Panc1 (cell line): ENCODE data around the gene GJC2.

Experiments used
- CTCF ChIP-seq: fragments of 450-650 bp; IDR thresholded peaks from 2 replicates; pipeline ENCODE4 v1.5.1; 2017; ENCODE audit warnings: mild to moderate bottlenecking
- POLR2AphosphoS5 ChIP-seq: IDR thresholded peaks from 2 replicates; pipeline ENCODE4 v1.6.1; 2012; ENCODE audit warnings: mild to moderate bottlenecking, low read depth, low read length, moderate library complexity
- REST ChIP-seq, 2 experiments: IDR thresholded peaks; 2 replicates each; pipeline ENCODE4 v1.6.1; 2011 to 2012; ENCODE audit warnings: low read depth in 2 of 2, control low read depth in 1 of 2, low read length in 1 of 2, mild to moderate bottlenecking in 1 of 2, moderate library complexity in 1 of 2; ENCODE audit not compliant: insufficient read depth in 1 of 2

- TF ChIP-seq CTCF (no peak), POLR2AphosphoS5 (no peak), REST (IDR thresholded peaks at IDR 0.05; ENCODE audit: insufficient read depth in 1 of 2, low read depth in 2 of 2, low read length in 1 of 2) (no peak)
Measured at GRCh38 chr1:228164561-228165371, 15.0 kb downstream of the GJC2 start.
